Measurements from ENCODE around the gene FRAS1. TPM values are rescaled to one million over a fixed set of nuclear protein-coding genes. Genes with fewer than 3 reads are reported as not detected.

Gene FRAS1
- total RNA-seq, 2 experiments from 2014 or later, result not detected

DNA sequence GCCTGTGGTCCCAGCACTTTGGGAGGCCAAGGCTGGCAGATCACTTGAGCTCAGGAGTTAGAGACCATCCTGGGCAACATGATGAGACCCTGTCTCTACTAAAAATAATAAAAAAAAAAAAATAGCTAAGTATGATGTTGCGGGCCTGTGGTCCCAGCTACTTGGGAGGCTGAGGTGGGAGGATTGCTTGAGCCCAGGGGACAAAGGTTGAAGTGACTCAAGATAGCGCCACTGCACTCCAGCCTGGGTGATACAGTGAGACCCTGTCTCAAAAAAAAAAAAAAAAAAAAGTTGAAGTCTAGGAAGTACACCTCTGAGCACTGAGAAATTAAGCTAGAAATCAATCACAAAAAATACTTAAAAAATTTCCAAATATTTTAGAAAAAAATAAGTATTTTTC, 86.5 kb downstream of the FRAS1 start:
- Mint-ChIP-seq H3K36me3 (ENCODE audit: low read depth) (no peaks in the 10 kb centered on the region), H3K4me1 (no peaks in the 10 kb centered on the region), H3K4me3 (no peak overlapping the region), H3K27me3 (peaks cover 3% of the 10 kb centered on the region), H3K27ac (no peak overlapping the region), H3K9me3 (peaks cover 2% of the 10 kb centered on the region)
- DNase-seq, result no peak
- ChIA-PET POLR2A (no interaction called here), CTCF (interaction anchor here (0.7 kb wide), 1 partner anchor 86 kb away, joined by 6 read pairs; no protein-coding TSS in a partner anchor)

DNA sequence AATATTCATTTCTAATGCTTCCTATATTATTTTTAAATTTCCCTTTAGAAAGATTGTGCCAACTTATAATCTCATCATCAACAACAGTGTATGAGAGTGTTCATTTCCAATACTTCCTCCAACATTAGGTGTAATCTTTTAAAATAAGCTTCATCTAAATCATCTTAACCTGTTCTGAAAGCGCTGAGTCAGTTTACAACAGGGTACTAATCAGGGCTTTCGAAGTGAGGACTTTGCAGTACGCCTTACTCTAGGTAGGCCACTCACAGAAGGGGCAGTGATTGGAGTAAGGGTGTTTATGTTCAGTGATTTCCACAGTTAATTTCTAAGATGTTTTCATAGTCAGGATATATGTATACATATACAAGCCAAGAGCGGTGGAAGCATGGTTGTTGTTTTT, 87.9 kb downstream of the FRAS1 start:
- H3K9me3 Mint-ChIP-seq, result peaks cover 2% of the 10 kb centered on the region
- H3K4me3 Mint-ChIP-seq, result no peak overlapping the region
- no peak overlapping the region for H3K27ac Mint-ChIP-seq
- no peak for DNase-seq
- peaks cover 3% of the 10 kb centered on the region for H3K27me3 Mint-ChIP-seq
- H3K36me3 Mint-ChIP-seq (ENCODE audit: low read depth), result no peaks in the 10 kb centered on the region
- CTCF ChIA-PET, result no interaction called here
- POLR2A ChIA-PET, result no interaction called here
- no peaks in the 10 kb centered on the region for H3K4me1 Mint-ChIP-seq

GRCh38 chr4:78145622-78146021, 88.5 kb downstream of the FRAS1 start:
- H3K9me3 Mint-ChIP-seq, result peaks cover 2% of the 10 kb centered on the region
- H3K27me3 Mint-ChIP-seq, result peaks cover 3% of the 10 kb centered on the region
- POLR2A ChIA-PET, result no interaction called here
- no peak overlapping the region for H3K27ac Mint-ChIP-seq
- H3K36me3 Mint-ChIP-seq (ENCODE audit: low read depth), result no peaks in the 10 kb centered on the region
- H3K4me3 Mint-ChIP-seq, result no peak overlapping the region
- no peak for DNase-seq
- H3K4me1 Mint-ChIP-seq, result no peaks in the 10 kb centered on the region
- CTCF ChIA-PET, result no interaction called here

DNA sequence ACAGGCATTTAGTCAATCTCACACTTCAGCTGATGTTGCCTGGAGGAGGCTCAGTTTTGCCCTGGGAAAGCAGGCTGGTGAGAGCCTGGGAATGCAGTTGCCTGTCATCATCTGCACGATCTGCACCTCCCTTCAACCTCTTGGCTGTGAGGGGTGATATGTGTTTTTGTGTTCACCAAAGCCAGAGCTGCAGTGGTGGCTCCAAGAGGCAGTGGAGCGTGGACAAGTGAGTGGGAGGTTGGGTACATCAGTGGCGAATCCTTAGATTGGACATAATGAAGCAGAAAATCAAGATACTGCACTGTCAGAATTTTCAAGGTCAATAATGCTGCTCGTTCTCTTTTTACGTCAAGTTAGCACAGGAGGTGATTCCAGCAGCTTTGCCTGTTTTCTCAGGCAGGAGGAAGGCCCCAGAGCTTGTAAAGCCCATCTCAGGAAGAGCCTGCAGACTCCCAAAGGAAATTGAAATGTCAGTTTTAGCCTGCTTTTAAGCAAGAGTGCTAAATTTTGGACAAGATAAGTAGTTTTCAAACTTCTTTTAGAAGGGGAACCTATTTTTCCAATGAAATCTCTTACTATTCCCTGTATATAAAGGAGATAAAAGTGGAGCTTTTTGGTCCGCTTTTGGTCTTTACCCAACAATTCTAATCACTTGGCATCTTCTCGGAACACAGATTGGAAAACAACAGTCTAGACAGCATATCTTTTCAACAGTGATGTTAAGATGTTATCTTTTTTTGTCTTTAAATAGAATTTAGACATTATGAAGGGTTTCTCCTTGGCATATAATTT, 92.8 kb downstream of the FRAS1 start:
- Mint-ChIP-seq H3K27ac (no peak overlapping the region), H3K9me3 (no peaks in the 10 kb centered on the region), H3K4me1 (no peaks in the 10 kb centered on the region), H3K36me3 (ENCODE audit: low read depth) (no peaks in the 10 kb centered on the region), H3K27me3 (peaks cover 4% of the 10 kb centered on the region), H3K4me3 (no peak overlapping the region)
- ChIA-PET CTCF (no interaction called here), POLR2A (no interaction called here)
- no peak for DNase-seq

DNA sequence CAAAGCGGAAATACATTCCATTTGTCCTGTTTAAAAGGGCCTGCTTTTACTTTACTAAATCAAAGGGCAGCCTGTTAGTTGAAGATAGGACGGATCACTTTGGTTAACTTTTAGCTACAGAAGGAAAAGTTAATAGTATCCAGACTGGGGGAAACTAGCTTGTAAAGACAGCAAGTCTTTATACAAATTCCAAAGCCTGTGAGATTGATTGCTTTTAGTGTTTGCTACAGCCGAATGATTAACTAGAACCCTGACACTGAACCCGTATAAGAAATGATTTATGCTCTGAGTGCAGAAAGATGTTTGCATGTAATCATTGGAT, 93.4 kb downstream of the FRAS1 start:
- H3K27ac Mint-ChIP-seq, result no peak overlapping the region
- ChIA-PET POLR2A (no interaction called here), CTCF (no interaction called here)
- peaks cover 2% of the 10 kb centered on the region for H3K27me3 Mint-ChIP-seq
- no peaks in the 10 kb centered on the region for H3K4me1 Mint-ChIP-seq
- no peaks in the 10 kb centered on the region for H3K9me3 Mint-ChIP-seq
- no peak overlapping the region for H3K4me3 Mint-ChIP-seq
- DNase-seq, result no peak
- H3K36me3 Mint-ChIP-seq (ENCODE audit: low read depth), result no peaks in the 10 kb centered on the region

DNA sequence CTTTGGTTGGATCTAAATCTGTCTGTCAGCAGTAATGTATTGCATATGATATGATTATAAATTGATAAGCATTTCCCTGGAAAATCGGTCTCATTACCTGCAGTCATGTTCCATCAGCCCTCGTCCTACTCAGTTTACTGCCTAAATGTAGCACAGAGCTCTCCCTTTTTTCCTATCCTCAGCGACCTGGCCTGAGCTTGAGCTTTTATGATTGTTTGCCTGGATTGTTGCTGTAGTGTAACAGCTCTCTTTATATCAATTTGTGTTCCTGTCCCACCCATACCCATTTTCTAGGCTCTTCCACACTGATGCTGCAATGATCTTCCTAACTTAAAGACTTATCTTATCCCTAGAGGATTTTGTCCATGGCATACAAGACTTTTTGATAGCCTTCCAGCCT, 95.7 kb downstream of the FRAS1 start:
- Mint-ChIP-seq H3K4me3 (no peak overlapping the region), H3K4me1 (no peaks in the 10 kb centered on the region), H3K9me3 (no peaks in the 10 kb centered on the region), H3K36me3 (ENCODE audit: low read depth) (no peaks in the 10 kb centered on the region), H3K27me3 (peaks cover 2% of the 10 kb centered on the region), H3K27ac (no peak overlapping the region)
- ChIA-PET CTCF (no interaction called here), POLR2A (no interaction called here)
- no peak for DNase-seq

DNA sequence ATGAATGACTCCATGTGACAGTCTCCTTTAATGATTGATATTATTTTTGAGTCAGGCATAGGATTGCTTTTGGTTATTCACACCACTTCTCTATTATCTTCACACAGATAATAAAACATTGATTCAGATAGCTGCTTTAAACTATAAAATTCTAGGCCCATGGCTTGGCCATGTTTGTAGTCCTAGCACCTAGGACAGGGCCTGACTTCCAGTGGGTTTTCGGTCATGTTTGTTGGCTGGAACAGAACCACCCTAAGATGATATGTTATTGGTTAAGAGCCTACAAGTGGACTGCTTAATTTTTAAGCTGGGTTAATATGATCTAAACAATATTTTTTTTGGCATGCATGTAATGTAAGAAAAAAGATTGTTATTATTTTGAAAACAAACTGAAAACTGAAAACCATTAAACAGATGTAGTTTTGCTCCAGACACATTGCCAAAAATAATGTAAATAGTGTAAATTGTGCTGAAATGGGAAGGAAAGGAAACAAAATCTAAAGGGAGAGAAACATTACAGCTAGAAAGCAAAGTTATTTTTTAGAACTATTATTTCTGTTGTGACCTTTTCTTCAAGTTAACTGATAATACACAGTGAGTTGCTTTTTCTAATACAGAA, 98.0 kb downstream of the FRAS1 start:
- H3K4me3 Mint-ChIP-seq, result no peak overlapping the region
- no peaks in the 10 kb centered on the region for H3K36me3 Mint-ChIP-seq (ENCODE audit: low read depth)
- H3K27me3 Mint-ChIP-seq, result peaks cover 4% of the 10 kb centered on the region
- H3K27ac Mint-ChIP-seq, result no peak overlapping the region
- no peaks in the 10 kb centered on the region for H3K9me3 Mint-ChIP-seq
- ChIA-PET CTCF (interaction anchor here (0.6 kb wide), 1 partner anchor 61 kb away, joined by 5 read pairs; no protein-coding TSS in a partner anchor), POLR2A (no interaction called here)
- DNase-seq, result no peak
- no peaks in the 10 kb centered on the region for H3K4me1 Mint-ChIP-seq

- Mint-ChIP-seq H3K27me3 (peaks cover 4% of the 10 kb centered on the region), H3K9me3 (no peaks in the 10 kb centered on the region), H3K27ac (no peak overlapping the region), H3K4me1 (no peaks in the 10 kb centered on the region), H3K4me3 (no peak overlapping the region), H3K36me3 (ENCODE audit: low read depth) (no peaks in the 10 kb centered on the region)
- CTCF ChIA-PET, result interaction anchor here (0.6 to 1.0 kb wide), 2 partner anchors 62 to 554 kb away, joined by 4 to 5 read pairs; no protein-coding TSS in a partner anchor
- POLR2A ChIA-PET, result no interaction called here
- DNase-seq, result no peak
These were observed 98.5 kb downstream of the FRAS1 start for GRCh38 chr4:78155616-78156105.

DNA sequence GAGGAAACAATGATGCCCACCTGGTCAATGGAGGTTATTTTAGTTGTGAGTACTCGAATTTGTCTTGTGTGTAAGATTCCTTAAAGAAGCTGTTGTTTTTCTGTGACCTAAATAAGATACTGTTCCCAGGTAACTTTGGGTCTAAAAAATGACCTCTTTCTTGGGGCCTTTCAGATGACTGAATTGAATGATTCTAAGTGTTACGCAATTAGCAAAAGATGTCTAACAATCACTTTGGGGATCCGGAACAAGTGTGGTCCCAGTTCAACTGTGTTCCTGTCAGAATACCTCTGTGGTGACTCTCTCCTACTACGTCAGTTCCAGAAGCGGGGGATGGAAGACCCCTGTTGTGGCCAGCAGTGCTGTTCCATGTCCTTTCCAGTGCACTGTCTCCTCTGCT, 99.4 kb downstream of the FRAS1 start:
- CTCF ChIA-PET, result interaction anchor here (1.0 kb wide), 1 partner anchor 555 kb away, joined by 4 read pairs; no protein-coding TSS in a partner anchor
- Mint-ChIP-seq H3K27me3 (peaks cover 4% of the 10 kb centered on the region), H3K9me3 (no peaks in the 10 kb centered on the region), H3K4me3 (no peak overlapping the region), H3K36me3 (ENCODE audit: low read depth) (no peaks in the 10 kb centered on the region), H3K4me1 (no peaks in the 10 kb centered on the region), H3K27ac (no peak overlapping the region)
- DNase-seq, result no peak
- POLR2A ChIA-PET, result no interaction called here

DNA sequence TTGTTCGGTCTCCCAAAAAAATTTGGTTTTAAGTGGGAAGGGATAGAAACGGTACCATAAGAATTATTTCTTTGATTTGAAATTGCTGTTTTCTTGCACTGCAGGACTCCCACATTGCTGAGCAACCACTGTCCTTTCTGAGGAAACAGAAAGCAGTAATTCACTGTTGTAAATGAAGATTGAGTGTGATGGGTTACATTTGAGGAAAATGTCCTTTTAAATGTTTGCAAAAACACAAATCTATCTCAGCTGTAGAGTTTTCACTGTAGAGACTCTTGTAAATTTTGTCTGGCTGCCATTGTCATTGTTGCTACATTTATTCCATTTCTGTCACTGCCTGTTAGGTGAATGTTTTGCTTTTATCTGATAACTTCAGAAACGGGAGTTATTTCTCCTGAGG, 105.2 kb downstream of the FRAS1 start:
- Mint-ChIP-seq H3K4me3 (no peak overlapping the region), H3K4me1 (peaks cover 2% of the 10 kb centered on the region), H3K27me3 (peaks cover 5% of the 10 kb centered on the region), H3K36me3 (ENCODE audit: low read depth) (no peaks in the 10 kb centered on the region), H3K27ac (no peak overlapping the region), H3K9me3 (no peaks in the 10 kb centered on the region)
- DNase-seq, result no peak
- POLR2A ChIA-PET, result no interaction called here
- CTCF ChIA-PET, result interaction anchor here (0.7 kb wide), 1 partner anchor 413 kb away, joined by 3 read pairs; no protein-coding TSS in a partner anchor

GRCh38 chr4:78162821-78163220, 105.7 kb downstream of the FRAS1 start:
- no peak overlapping the region for H3K27ac Mint-ChIP-seq
- POLR2A ChIA-PET, result no interaction called here

GRCh38 chr4:78165758-78166157, 108.6 kb downstream of the FRAS1 start:
- Mint-ChIP-seq H3K4me1 (peaks cover 2% of the 10 kb centered on the region), H3K9me3 (no peaks in the 10 kb centered on the region), H3K4me3 (no peak overlapping the region), H3K27me3 (peaks cover 3% of the 10 kb centered on the region), H3K36me3 (ENCODE audit: low read depth) (no peaks in the 10 kb centered on the region), H3K27ac (no peak overlapping the region)
- no peak for DNase-seq
- ChIA-PET POLR2A (no interaction called here), CTCF (no interaction called here)

More at GRCh38 chr4:78162821-78163220, 105.7 kb downstream of the FRAS1 start:
- peaks cover 2% of the 10 kb centered on the region for H3K4me1 Mint-ChIP-seq
- no peaks in the 10 kb centered on the region for H3K36me3 Mint-ChIP-seq (ENCODE audit: low read depth)
- no peak for DNase-seq
- CTCF ChIA-PET, result no interaction called here
- H3K27me3 Mint-ChIP-seq, result peaks cover 5% of the 10 kb centered on the region
- H3K4me3 Mint-ChIP-seq, result no peak overlapping the region
- no peaks in the 10 kb centered on the region for H3K9me3 Mint-ChIP-seq

- H3K27me3 Mint-ChIP-seq, result peaks cover 3% of the 10 kb centered on the region
- H3K36me3 Mint-ChIP-seq (ENCODE audit: low read depth), result no peaks in the 10 kb centered on the region
- ChIA-PET CTCF (no interaction called here), POLR2A (no interaction called here)
- peaks cover 2% of the 10 kb centered on the region for H3K4me1 Mint-ChIP-seq
- no peak overlapping the region for H3K27ac Mint-ChIP-seq
- H3K4me3 Mint-ChIP-seq, result no peak overlapping the region
- DNase-seq, result no peak
- no peaks in the 10 kb centered on the region for H3K9me3 Mint-ChIP-seq
These were observed 109.5 kb downstream of the FRAS1 start for GRCh38 chr4:78166622-78167021.

DNA sequence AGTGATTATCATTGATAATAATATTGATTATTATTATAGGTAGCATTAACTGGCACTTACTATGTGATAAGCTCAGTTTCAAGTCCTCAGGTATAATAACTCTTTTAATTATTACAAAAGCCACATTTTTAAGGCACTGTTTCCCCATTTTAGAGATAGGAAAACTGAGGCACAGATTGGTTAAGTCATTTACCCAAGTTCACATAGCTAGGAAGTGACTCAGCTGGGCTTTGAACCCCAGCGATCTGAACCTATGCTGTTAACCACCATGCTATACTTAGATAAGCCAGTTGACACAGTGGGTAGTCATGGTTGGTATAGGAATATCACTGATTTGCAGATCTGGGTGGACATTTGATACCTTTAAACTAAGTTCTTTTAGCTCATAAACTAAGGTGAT, 110.4 kb downstream of the FRAS1 start:
- CTCF ChIA-PET, result no interaction called here
- DNase-seq, result no peak
- Mint-ChIP-seq H3K9me3 (no peaks in the 10 kb centered on the region), H3K27me3 (peaks cover 2% of the 10 kb centered on the region), H3K36me3 (ENCODE audit: low read depth) (no peaks in the 10 kb centered on the region), H3K4me1 (peaks cover 2% of the 10 kb centered on the region), H3K4me3 (no peak overlapping the region), H3K27ac (no peak overlapping the region)
- POLR2A ChIA-PET, result no interaction called here
